DMS 273 treated with DMSO at 0.1 percent for 48 hours (cell line): ENCODE measurements around the gene FOXA2.

Experiments used
- DNase-seq: peaks from one replicate; lab custom pipeline; 2025; lab: John Stamatoyannopoulos, UW

FOXA2 gene

DNA sequence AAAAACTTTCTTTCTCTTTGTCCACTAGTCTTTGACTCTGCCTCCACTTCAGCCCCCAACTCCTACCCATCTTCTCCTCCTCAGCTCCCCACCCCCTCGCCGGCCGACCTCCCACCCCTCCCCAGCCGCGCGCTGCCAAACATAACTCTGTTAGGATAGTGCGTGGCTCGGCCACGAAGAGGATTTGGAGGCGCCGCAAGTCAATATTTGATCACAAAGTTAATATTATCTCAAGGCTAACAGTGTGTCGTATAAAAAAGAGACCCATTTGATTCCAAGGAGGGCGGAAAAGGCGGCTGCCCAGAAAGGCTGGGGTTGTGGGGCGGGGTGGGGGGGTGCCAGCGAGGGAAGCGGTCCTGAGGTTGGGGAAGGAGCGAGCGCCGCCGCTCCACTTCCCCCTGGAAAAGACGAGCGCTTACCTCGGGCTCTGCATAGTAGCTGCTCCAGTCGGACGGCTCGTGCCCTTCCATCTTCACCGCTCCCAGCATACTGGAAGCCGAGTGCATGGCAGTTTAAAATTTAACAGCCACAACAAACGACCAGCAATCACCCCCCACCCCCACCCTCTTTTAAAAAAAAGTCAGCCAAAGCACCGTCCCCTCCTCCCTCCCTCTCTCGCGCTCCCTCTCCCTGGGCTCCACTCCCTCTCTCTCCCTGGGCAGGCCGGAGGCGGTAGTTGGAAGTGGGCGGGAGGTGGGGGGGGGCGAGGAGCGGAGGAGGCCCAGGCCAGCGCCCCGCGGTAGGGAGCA is 425 bp downstream of the FOXA2 start:
- no peak for DNase-seq

GRCh38 chr20:22582964-22583772 is 1.2 kb downstream of the FOXA2 start:
- no peak for DNase-seq

DNA sequence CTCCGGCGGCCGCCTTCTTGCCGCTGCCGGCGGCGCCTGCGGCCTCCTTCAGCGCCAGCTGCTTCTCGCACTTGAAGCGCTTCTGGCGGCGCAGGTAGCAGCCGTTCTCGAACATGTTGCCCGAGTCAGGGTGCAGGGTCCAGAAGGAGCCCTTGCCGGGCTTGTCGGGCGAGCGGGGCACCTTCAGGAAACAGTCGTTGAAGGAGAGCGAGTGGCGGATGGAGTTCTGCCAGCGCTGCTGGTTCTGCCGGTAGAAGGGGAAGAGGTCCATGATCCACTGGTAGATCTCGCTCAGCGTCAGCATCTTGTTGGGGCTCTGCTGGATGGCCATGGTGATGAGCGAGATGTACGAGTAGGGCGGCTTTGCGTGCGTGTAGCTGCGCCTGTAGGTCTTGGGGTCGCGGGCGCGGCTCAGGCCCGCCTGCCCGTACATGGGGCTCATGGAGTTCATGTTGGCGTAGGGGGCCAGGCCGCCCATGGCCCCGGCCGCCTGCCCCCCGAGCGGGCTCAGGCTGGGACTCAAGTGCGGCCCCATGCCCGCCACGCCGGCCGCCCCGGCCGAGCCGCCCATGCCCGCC is 1.9 kb downstream of the FOXA2 start:
- DNase-seq: no peak

GRCh38 chr20:22581437-22582385 is 2.7 kb downstream of the FOXA2 start:
- DNase-seq: no peak

GRCh38 chr20:22579711-22580697 is 4.4 kb downstream of the FOXA2 start:
- no peak for DNase-seq

- DNase-seq: no peak
Observed at GRCh38 chr20:22579119-22579427, 5.3 kb downstream of the FOXA2 start.

GRCh38 chr20:22578221-22579118 is 5.9 kb downstream of the FOXA2 start:
- no peak for DNase-seq

- no peak for DNase-seq
Observed at GRCh38 chr20:22577515-22578220, 6.7 kb downstream of the FOXA2 start.

- DNase-seq: no peak
Observed at GRCh38 chr20:22576733-22577514, 7.4 kb downstream of the FOXA2 start.

- no peak for DNase-seq
Observed at GRCh38 chr20:22576273-22576672, 8.1 kb downstream of the FOXA2 start.

DNA sequence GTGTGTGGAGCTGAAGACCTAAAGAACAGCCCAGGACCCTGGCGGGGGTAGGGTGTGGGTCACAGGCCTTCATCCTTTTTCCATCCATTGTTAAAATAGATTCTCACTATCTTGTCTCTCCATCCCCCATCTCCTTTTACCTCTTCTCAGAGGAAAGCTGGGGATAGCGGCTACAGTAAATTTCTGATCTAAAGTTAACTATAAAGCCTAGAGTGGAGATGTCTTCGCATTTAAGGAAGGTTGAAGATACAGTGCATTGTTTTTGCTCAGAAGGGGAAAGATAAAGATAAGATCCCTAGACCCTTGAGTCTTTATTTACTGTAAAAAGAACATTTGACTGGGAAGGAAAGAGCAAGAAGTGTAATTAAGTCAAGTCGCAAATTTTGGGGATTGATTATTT is 8.6 kb downstream of the FOXA2 start:
- no peak for DNase-seq

- DNase-seq: no peak
Observed at GRCh38 chr20:22575087-22575721, 9.2 kb downstream of the FOXA2 start.

GRCh38 chr20:22574545-22575086 is 9.8 kb downstream of the FOXA2 start:
- DNase-seq: no peak

GRCh38 chr20:22572491-22572890 is 11.9 kb downstream of the FOXA2 start:
- DNase-seq: no peak

- no peak for DNase-seq
Observed at GRCh38 chr20:22572023-22572422, 12.3 kb downstream of the FOXA2 start.

GRCh38 chr20:22569353-22569752 is 15.0 kb downstream of the FOXA2 start:
- no peak for DNase-seq

GRCh38 chr20:22568872-22569344 is 15.5 kb downstream of the FOXA2 start:
- DNase-seq: no peak
